ENCODE data around the gene CANX. TPM values are rescaled to one million over a fixed set of nuclear protein-coding genes. Genes with fewer than 3 reads are reported as not detected.

CANX gene
- total and polyA plus RNA-seq, 2 of the 13 experiments (the other 11 are each of a cell fraction or from before 2014, with no cell fraction given), result 477 to 680 TPM

GRCh38 chr5:179729727-179730126, 31.0 kb downstream of the CANX start:
- Histone ChIP-seq H3K4me3 (replicated peaks in 1 of 3; ENCODE audit: insufficient read depth in 1 of 3, low read depth in 2 of 3, low read length in 3 of 3) (no peak overlapping the region), H4K20me1 (ENCODE audit: insufficient read depth, low read length) (peaks cover 13% of the 10 kb centered on the region), H3K9ac (ENCODE audit: insufficient read depth, low read depth, low read length) (no peak overlapping the region), H3K36me3 (replicated peaks in 1 of 2; ENCODE audit: control insufficient read depth in 1 of 2, insufficient read depth in 2 of 2, low read length in 2 of 2) (peaks cover 12 to 43% of the 10 kb centered on the region in 2 experiments), H3K27me3 (ENCODE audit: control insufficient read depth in 1 of 2, insufficient read depth in 2 of 2, low read length in 2 of 2) (no peaks in the 10 kb centered on the region), H3K9me3 (ENCODE audit: low read length) (no peaks in the 10 kb centered on the region), H3K4me2 (ENCODE audit: low read depth, low read length) (no peak overlapping the region), H3K79me2 (ENCODE audit: insufficient read depth, low read length) (peaks cover 18% of the 10 kb centered on the region), H2AFZ (ENCODE audit: low read length) (no peak overlapping the region), H3K27ac (ENCODE audit: extremely low read length, insufficient read depth, low read length) (no peak overlapping the region), H3K4me1 (ENCODE audit: insufficient read depth, low read length) (peaks cover 33% of the 10 kb centered on the region)
- DNase-seq (ENCODE audit: low spot score) (no peak), ATAC-seq (no peak), FAIRE-seq (no peak)
- intact Hi-C loops (cut with micrococcal nuclease; ENCODE audit: unreplicated experiment), result no loop called here
- 90% methylated on average over 3 of the region's 3 CpGs for WGBS (ENCODE audit: low lambda C conversion rate)
- TF ChIP-seq ATM (IDR thresholded peaks at IDR 0.05; ENCODE audit: borderline replicate concordance), result no peak
- TF ChIP-seq TRAFD1 (CRISPR knock-in tag; IDR thresholded peaks at IDR 0.05; ENCODE audit: borderline replicate concordance), result no peak
- TF ChIP-seq NR2F1 (CRISPR knock-in tag; IDR thresholded peaks at IDR 0.05), result no peak
- TF ChIP-seq HNRNPK (IDR thresholded peaks at IDR 0.05; ENCODE audit: low read depth, low read length, poor library complexity, severe bottlenecking), result no peak
- no peak for TF ChIP-seq MLX (CRISPR knock-in tag; IDR thresholded peaks at IDR 0.05)
- TF ChIP-seq MYC (CRISPR knock-in tag; IDR thresholded peaks at IDR 0.05; ENCODE audit: borderline replicate concordance), result no peak
- TF ChIP-seq ZKSCAN8 (CRISPR knock-in tag; IDR thresholded peaks at IDR 0.05; ENCODE audit: borderline replicate concordance), result no peak
- no peak for TF ChIP-seq ZNF549 (CRISPR knock-in tag; IDR thresholded peaks at IDR 0.05)
- TF ChIP-seq ZNF766 (CRISPR knock-in tag; IDR thresholded peaks at IDR 0.05; ENCODE audit: borderline replicate concordance), result no peak
- no peak for TF ChIP-seq ZSCAN20 (CRISPR knock-in tag; IDR thresholded peaks at IDR 0.05; ENCODE audit: borderline replicate concordance)
- TF ChIP-seq ZNF891 (CRISPR knock-in tag; IDR thresholded peaks at IDR 0.05), result no peak
- TF ChIP-seq TAF15 (IDR thresholded peaks at IDR 0.05; ENCODE audit: low read depth, low read length, poor library complexity, severe bottlenecking), result no peak
- CTCF ChIA-PET (ENCODE audit: low intra/inter-chr PET ratio, low total read pairs), result no interaction called here
- POLR2A ChIA-PET, result interaction anchor here (0.9 to 1.3 kb wide), 3 partner anchors 10 to 106 kb away, joined by 3 to 4 read pairs (median 4); partner anchors contain the start of gene HNRNPH1
- no TSS peak for BruUV-seq (replicated peaks)
- in situ Hi-C loops (cut with HindIII; ENCODE audit: extremely low pct_ligation_motif_present, low pct_unique_long_range_greater_than_20kb), result no loop called here

All from HepG2 (cell line).